HepG2 (cell line): Measurements from ENCODE around the gene USP25. TPM values are rescaled to one million over a fixed set of nuclear protein-coding genes. Genes with fewer than 3 reads are reported as not detected.

Experiments
- ATAC-seq: fragments of 200-7000 bp; cut with Tn5 transposase; 3 replicates; pipeline ENCODE4 v1.9.1; 2020; ENCODE audit warnings: mild to moderate bottlenecking, moderate library complexity
- BruUV-seq: library from RNA; stranded (reverse); fragments of 400-500 nt; replicated peaks from 2 replicates; lab custom pipeline; 2021; lab: Mats Ljungman, UMichigan
- CTCF ChIA-PET: fragments of 300-600 bp; formaldehyde crosslinking; extraction: SDS; loops from one replicate; lab custom pipeline; 2021; ENCODE audit warnings: low total read pairs, inconsistent platforms, low intra/inter-chr PET ratio; lab: Yijun Ruan, JAX
- POLR2A ChIA-PET: fragments of 350-600 bp; sonication (Branson Sonifier 250); formaldehyde crosslinking; loops from one replicate; lab custom pipeline; 2020; ENCODE audit warnings: antibody characterized with exemption, inconsistent platforms; lab: Yijun Ruan, JAX
- DNase-seq: peaks from one replicate; pipeline ENCODE4 v3.0.0-alpha.2; 2015; ENCODE audit warnings: low spot score
- FAIRE-seq: peaks from 3 replicates; lab custom pipeline; 2011; peaks lifted over from hg19 to GRCh38; lab: Jason Lieb, UNC
- H2AFZ ChIP-seq: one replicate; pipeline ENCODE4 v1.6.1; 2011; ENCODE audit warnings: low read length, inconsistent platforms
- H3K27ac ChIP-seq: fragments of 300-600 bp; 3 replicates; pipeline ENCODE4 v1.8.0; 2011; ENCODE audit warnings: mixed run types, mild to moderate bottlenecking, mixed read lengths, low read length, inconsistent platforms; ENCODE audit not compliant: insufficient read depth; ENCODE audit errors: extremely low read length
- H3K27me3 ChIP-seq, 2 experiments: fragments of 200-600 bp in 1 of 2; 2 replicates in 1 of 2; 3 replicates in 1 of 2; pipeline versions ENCODE4 v1.6.0 to v1.8.0; 2011; ENCODE audit warnings: low read length in 2 of 2, mild to moderate bottlenecking in 2 of 2, moderate library complexity in 2 of 2, inconsistent platforms in 1 of 2; ENCODE audit not compliant: insufficient read depth in 2 of 2, control insufficient read depth in 1 of 2
- H3K36me3 ChIP-seq, 2 experiments: fragments of 200-600 bp in 1 of 2; replicated peaks in 1 of 2; 2 replicates in 1 of 2; 3 replicates in 1 of 2; pipeline versions ENCODE4 v1.5.1 to v1.8.0; 2011; ENCODE audit warnings: low read length in 2 of 2, inconsistent platforms in 1 of 2; ENCODE audit not compliant: insufficient read depth in 2 of 2, control insufficient read depth in 1 of 2
- H3K4me1 ChIP-seq: 2 replicates; pipeline ENCODE4 v1.5.1; 2012; ENCODE audit warnings: low read length, inconsistent platforms; ENCODE audit not compliant: insufficient read depth
- H3K4me2 ChIP-seq: 2 replicates; pipeline ENCODE4 v1.6.0; 2011; ENCODE audit warnings: low read depth, low read length, inconsistent platforms
- H3K4me3 ChIP-seq, 3 experiments: fragments of 200-600 bp in 1 of 3; sonication (generic), shearing (Covaris generic) in 1 of 3; replicated peaks in 1 of 3; 2 replicates each; pipeline ENCODE4 v1.5.1; 2011 to 2016; ENCODE audit warnings: low read length in 3 of 3, inconsistent platforms in 2 of 3, low read depth in 2 of 3, mild to moderate bottlenecking in 2 of 3, control low read depth in 1 of 3, mixed read lengths in 1 of 3; ENCODE audit not compliant: insufficient read depth in 1 of 3
- H3K79me2 ChIP-seq: one replicate; pipeline ENCODE4 v1.6.1; 2011; ENCODE audit warnings: low read length, inconsistent platforms; ENCODE audit not compliant: insufficient read depth
- H3K9ac ChIP-seq: 2 replicates; pipeline ENCODE4 v1.6.0; 2011; ENCODE audit warnings: mild to moderate bottlenecking, low read depth, low read length, inconsistent platforms; ENCODE audit not compliant: insufficient read depth
- H3K9me3 ChIP-seq: 2 replicates; pipeline ENCODE4 v1.5.1; 2012; ENCODE audit warnings: mild to moderate bottlenecking, low read length
- H4K20me1 ChIP-seq: 2 replicates; pipeline ENCODE4 v1.6.0; 2011; ENCODE audit warnings: inconsistent platforms, mild to moderate bottlenecking, low read length, moderate library complexity; ENCODE audit not compliant: insufficient read depth
- ARNT2 ChIP-seq: sonication (generic); formaldehyde crosslinking; IDR thresholded peaks from 2 replicates; pipeline ENCODE4 v1.8.0; 2022; ENCODE audit warnings: mild to moderate bottlenecking, low read depth, missing genetic modification reagents, moderate library complexity
- CEBPG ChIP-seq: IDR thresholded peaks from 2 replicates; pipeline ENCODE4 v1.6.1; 2016
- CERS6 ChIP-seq: sonication (generic); formaldehyde crosslinking; IDR thresholded peaks from 2 replicates; pipeline ENCODE4 v1.5.0; 2020; ENCODE audit warnings: missing genetic modification reagents
- ELF1 ChIP-seq: sonication (generic); formaldehyde crosslinking; IDR thresholded peaks from 2 replicates; pipeline ENCODE4 v1.4.0; 2020; ENCODE audit warnings: missing genetic modification reagents
- HMGXB3 ChIP-seq: sonication (generic); formaldehyde crosslinking; IDR thresholded peaks from 2 replicates; pipeline ENCODE4 v1.4.0; 2020; ENCODE audit warnings: missing genetic modification reagents, borderline replicate concordance
- HNF4A ChIP-seq: sonication (generic); formaldehyde crosslinking; IDR thresholded peaks from 2 replicates; pipeline ENCODE4 v1.4.0; 2020; ENCODE audit warnings: missing genetic modification reagents
- IRF2 ChIP-seq: IDR thresholded peaks from 2 replicates; pipeline ENCODE4 v1.6.1; 2018; ENCODE audit warnings: missing genetic modification reagents, missing compliant biosample characterization
- MAF1 ChIP-seq: sonication (generic); formaldehyde crosslinking; IDR thresholded peaks from 2 replicates; pipeline ENCODE4 v1.5.0; 2020; ENCODE audit warnings: missing genetic modification reagents, borderline replicate concordance
- MAX ChIP-seq: IDR thresholded peaks from 2 replicates; pipeline ENCODE4 v1.6.1; 2012; ENCODE audit warnings: inconsistent platforms
- MXD3 ChIP-seq: IDR thresholded peaks from 2 replicates; pipeline ENCODE4 v1.6.1; 2016; ENCODE audit warnings: mild to moderate bottlenecking, missing biosample characterization, missing genetic modification reagents
- RFX3 ChIP-seq: IDR thresholded peaks from 2 replicates; pipeline ENCODE4 v1.6.1; 2016; ENCODE audit warnings: missing biosample characterization, missing genetic modification reagents
- RFXANK ChIP-seq: IDR thresholded peaks from 2 replicates; pipeline ENCODE4 v1.6.1; 2016
- SAP130 ChIP-seq: IDR thresholded peaks from 2 replicates; pipeline ENCODE4 v1.6.1; 2016; ENCODE audit warnings: low read depth
- TIGD3 ChIP-seq: sonication (generic); formaldehyde crosslinking; IDR thresholded peaks from 2 replicates; pipeline ENCODE4 v1.5.1; 2020; ENCODE audit warnings: mild to moderate bottlenecking, missing genetic modification reagents, borderline replicate concordance
- ZSCAN21 ChIP-seq: sonication (generic); formaldehyde crosslinking; IDR thresholded peaks from 2 replicates; pipeline ENCODE4 v1.8.0; 2022; ENCODE audit warnings: mild to moderate bottlenecking, missing genetic modification reagents, moderate library complexity, borderline replicate concordance
- WGBS: methylation state at CpG from one replicate; pipeline ENCODE4 v1.1.6; 2017; ENCODE audit warnings: low lambda C conversion rate; 5-methylcytosine and 5-hydroxymethylcytosine counted together
- in situ Hi-C: cut with HindIII; loops from 2 replicates; pipeline ENCODE4 v1.10.0; 2017; ENCODE audit warnings: low pct_unique_long_range_greater_than_20kb; ENCODE audit not compliant: extremely low pct_ligation_motif_present
- intact Hi-C: fragments of 100-400 bp; cut with micrococcal nuclease; formaldehyde crosslinking; loops from one replicate; pipeline ENCODE4 v1.10.0; 2022; ENCODE audit not compliant: unreplicated experiment
- polyA plus RNA-seq, 8 experiments: library from polyadenylated mRNA; depleted of rRNA in 3 of 8; stranded (reverse) in 7 of 8; unstranded in 1 of 8; fragments of >200 nt; fragmentation: Illumina TruSeq in 4 of 8; extraction: Trizol in 4 of 8; gene quantifications; 2 replicates each; pipeline versions ENCODE4 v1.2.1 to v1.2.3, GENCODE V29; 2011 to 2016; ENCODE audit warnings: low read depth in 4 of 8, missing spikeins in 1 of 8, mixed read lengths in 1 of 8; ENCODE audit not compliant: insufficient read depth in 1 of 8
- total RNA-seq, 5 experiments: library from RNA; depleted of rRNA; stranded (reverse); fragments of >200 nt; fragmentation: Illumina TruSeq; extraction: Trizol; gene quantifications; 2 replicates each; pipeline ENCODE4 v1.2.3, GENCODE V29; 2016; ENCODE audit warnings: low read depth in 1 of 5

The USP25 gene
- total and polyA plus RNA-seq, 2 of the 13 experiments (the other 11 are each of a cell fraction or from before 2014, with no cell fraction given) = 12.4 to 26.3 TPM

GRCh38 chr21:15731243-15731613 lies 1.4 kb downstream of the USP25 start (continued):
- no peak for TF ChIP-seq HMGXB3

GRCh38 chr21:15732290-15732995 lies 2.7 kb downstream of the USP25 start:
- no peak overlapping the region for H3K27ac ChIP-seq
- 9% methylated on average over 6 of the region's 6 CpGs for WGBS
- H3K4me2 ChIP-seq = peak overlapping the region; percentile 87
- no peak for FAIRE-seq
- no peaks in the 10 kb centered on the region for H3K36me3 ChIP-seq
- H3K79me2 ChIP-seq = peaks cover 68% of the 10 kb centered on the region
- DNase-seq = peak; percentile 55
- H4K20me1 ChIP-seq = peaks cover 2% of the 10 kb centered on the region; the same call in 1 of the 2 replicates
- H2AFZ ChIP-seq = no peak overlapping the region
- H3K27me3 ChIP-seq = no peaks in the 10 kb centered on the region; a peak in 3 of 5 replicates
- CTCF ChIA-PET = no interaction called here
- ATAC-seq = no peak
- peak overlapping the region; percentile 80 to 93 (median 85); a peak in 5 of 6 replicates for H3K4me3 ChIP-seq
- in situ Hi-C loops (no loop called here), intact Hi-C loops (loop anchor here (1.0 to 2.0 kb wide), 2 partner anchors 8 to 16 kb away; no protein-coding TSS in a partner anchor)
- BruUV-seq = no TSS peak
- H3K4me1 ChIP-seq = peaks cover 22% of the 10 kb centered on the region
- POLR2A ChIA-PET = interaction anchor here (0.6 kb wide), 1 partner anchor 17 kb away, joined by 3 read pairs; no protein-coding TSS in a partner anchor
- TF ChIP-seq SAP130 = peak; percentile 59; the same call in 1 of the 2 replicates
- TF ChIP-seq HNF4A (CRISPR knock-in tag) = 0 out of 2 replicates have a peak, but pooled peaks have one; percentile 4
- TF ChIP-seq RFX3 (CRISPR knock-in tag) = peak; percentile 49; the same call in 1 of the 2 replicates
- TF ChIP-seq RFXANK = no peak
- TF ChIP-seq CEBPG (CRISPR knock-in tag) = peak; percentile 13; the same call in 1 of the 2 replicates
- TF ChIP-seq ARNT2 (CRISPR knock-in tag) = no peak
- no peak for TF ChIP-seq CERS6 (CRISPR knock-in tag)
- no peak for TF ChIP-seq ZSCAN21 (CRISPR knock-in tag)
- TF ChIP-seq IRF2 = 0 out of 2 replicates have a peak, but pooled peaks have one; percentile 4
- TF ChIP-seq TIGD3 (CRISPR knock-in tag) = no peak
- TF ChIP-seq ELF1 (CRISPR knock-in tag) = peak; percentile 72
- TF ChIP-seq MAX = no peak
- no peak for TF ChIP-seq MAF1
- no peak for TF ChIP-seq MXD3 (CRISPR knock-in tag)
- H3K9ac ChIP-seq = peak overlapping the region; percentile 48
- H3K9me3 ChIP-seq = no peaks in the 10 kb centered on the region
